ENCODE data around the gene TRERF1. TPM values are rescaled to one million over a fixed set of nuclear protein-coding genes. Genes with fewer than 3 reads are reported as not detected.

Gene TRERF1
- polyA plus RNA-seq, 1 donor (not counting 4 experiments of a cell fraction or from before 2014, with no cell fraction given), result 4.8 TPM

DNA sequence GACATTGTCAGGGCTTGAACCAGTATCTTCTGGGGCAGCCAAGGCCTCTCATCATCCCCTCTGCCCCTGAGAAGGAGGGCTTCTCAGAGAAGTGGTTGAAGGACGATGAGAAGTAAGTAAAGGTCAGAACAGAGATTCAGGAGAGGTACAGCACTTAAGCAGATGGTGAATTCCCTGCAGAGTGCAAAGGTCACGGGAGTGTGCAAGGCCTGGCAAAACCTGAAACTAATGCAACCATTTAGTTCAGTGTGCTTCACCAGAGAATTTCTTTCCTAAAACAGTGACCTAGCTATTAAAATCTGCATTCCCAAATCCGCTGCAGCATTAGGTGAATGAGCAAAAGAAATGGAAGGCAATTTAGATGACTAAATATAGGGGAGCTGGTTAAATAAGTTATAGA is 58.4 kb downstream of the TRERF1 start:
- no peaks in the 10 kb centered on the region for H3K9me1 ChIP-seq (ENCODE audit: control insufficient read depth, extremely low read depth, insufficient read depth, low read length)

DNA sequence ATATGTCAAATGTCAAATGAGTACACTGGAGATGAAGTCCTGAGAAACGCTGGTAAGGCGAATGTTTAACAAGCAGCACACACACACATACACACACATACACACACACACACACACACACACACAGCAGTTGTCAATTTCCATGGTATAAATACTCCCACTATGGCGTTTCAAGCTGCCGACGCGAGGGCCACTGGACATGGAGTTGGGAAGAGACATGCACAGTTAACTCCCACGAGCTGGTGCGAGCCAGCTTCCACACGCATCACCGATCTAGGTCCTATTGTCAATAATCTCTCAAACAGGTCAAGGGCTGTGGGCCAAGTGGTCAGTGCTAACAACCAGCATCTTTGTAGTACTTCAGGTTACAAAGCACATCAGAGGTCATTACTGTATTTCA is 58.9 kb downstream of the TRERF1 start:
- no peaks in the 10 kb centered on the region for H3K4me1 ChIP-seq (ENCODE audit: control insufficient read depth, extremely low read depth, insufficient read depth, low read length)
- H3K79me2 ChIP-seq (ENCODE audit: control insufficient read depth, insufficient read depth, low read length), result peaks cover 35% of the 10 kb centered on the region
- dilution Hi-C loops (cut with MboI; ENCODE audit: extremely low pct_ligation_motif_present, low sequenced_read_pairs), result no loop called here
- no peak overlapping the region for H3K9ac ChIP-seq (ENCODE audit: control insufficient read depth, extremely low read depth, insufficient read depth, low read length)
- H3K4me3 ChIP-seq (ENCODE audit: control insufficient read depth in 2 of 3, extremely low read depth in 1 of 3, insufficient read depth in 2 of 3, low read depth in 1 of 3, low read length in 3 of 3), result no peak overlapping the region
- H3K27me3 ChIP-seq (ENCODE audit: control insufficient read depth, extremely low read depth, insufficient read depth, low read length), result no peaks in the 10 kb centered on the region
- no peaks in the 10 kb centered on the region for H3K9me3 ChIP-seq (ENCODE audit: control insufficient read depth, low read depth, low read length)
- no peak overlapping the region for H2AFZ ChIP-seq (ENCODE audit: control insufficient read depth, low read length)
- H3K4me2 ChIP-seq (ENCODE audit: control insufficient read depth, extremely low read depth, insufficient read depth, low read depth, low read length), result no peak overlapping the region
- no peak for FAIRE-seq
- H3K9me1 ChIP-seq (ENCODE audit: control insufficient read depth, extremely low read depth, insufficient read depth, low read length), result no peaks in the 10 kb centered on the region
- TF ChIP-seq, protein P1, sequence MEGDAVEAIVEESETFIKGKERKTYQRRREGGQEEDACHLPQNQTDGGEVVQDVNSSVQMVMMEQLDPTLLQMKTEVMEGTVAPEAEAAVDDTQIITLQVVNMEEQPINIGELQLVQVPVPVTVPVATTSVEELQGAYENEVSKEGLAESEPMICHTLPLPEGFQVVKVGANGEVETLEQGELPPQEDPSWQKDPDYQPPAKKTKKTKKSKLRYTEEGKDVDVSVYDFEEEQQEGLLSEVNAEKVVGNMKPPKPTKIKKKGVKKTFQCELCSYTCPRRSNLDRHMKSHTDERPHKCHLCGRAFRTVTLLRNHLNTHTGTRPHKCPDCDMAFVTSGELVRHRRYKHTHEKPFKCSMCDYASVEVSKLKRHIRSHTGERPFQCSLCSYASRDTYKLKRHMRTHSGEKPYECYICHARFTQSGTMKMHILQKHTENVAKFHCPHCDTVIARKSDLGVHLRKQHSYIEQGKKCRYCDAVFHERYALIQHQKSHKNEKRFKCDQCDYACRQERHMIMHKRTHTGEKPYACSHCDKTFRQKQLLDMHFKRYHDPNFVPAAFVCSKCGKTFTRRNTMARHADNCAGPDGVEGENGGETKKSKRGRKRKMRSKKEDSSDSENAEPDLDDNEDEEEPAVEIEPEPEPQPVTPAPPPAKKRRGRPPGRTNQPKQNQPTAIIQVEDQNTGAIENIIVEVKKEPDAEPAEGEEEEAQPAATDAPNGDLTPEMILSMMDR (optimal IDR thresholded peaks at IDR 0.05 in 1 of 3, IDR thresholded peaks at IDR 0.05 in 1 of 3, conservative IDR thresholded peaks at IDR 0.05 in 1 of 3; ENCODE audit: extremely low read depth in 1 of 3, insufficient read depth in 2 of 3, low read length in 3 of 3), result no peak
- no peak for TF ChIP-seq EZH2 (IDR thresholded peaks at IDR 0.05; ENCODE audit: low read length)
- DNase-seq (ENCODE audit: low read depth, low spot score), result no peak
- no peak overlapping the region for H3K27ac ChIP-seq (ENCODE audit: control insufficient read depth, insufficient read depth, low read length)
- peaks cover 0 to 2% of the 10 kb centered on the region in 2 experiments for H3K36me3 ChIP-seq (ENCODE audit: control insufficient read depth in 2 of 2, extremely low read depth in 1 of 2, insufficient read depth in 2 of 2, low read length in 2 of 2)
- H4K20me1 ChIP-seq (ENCODE audit: control insufficient read depth, extremely low read depth, insufficient read depth, low read length), result no peaks in the 10 kb centered on the region

More for the DNA sequence above, 58.4 kb downstream of the TRERF1 start:
- dilution Hi-C loops (cut with MboI; ENCODE audit: extremely low pct_ligation_motif_present, low sequenced_read_pairs), result no loop called here
- Histone ChIP-seq H3K4me1 (ENCODE audit: control insufficient read depth, extremely low read depth, insufficient read depth, low read length) (no peaks in the 10 kb centered on the region), H4K20me1 (ENCODE audit: control insufficient read depth, extremely low read depth, insufficient read depth, low read length) (no peaks in the 10 kb centered on the region), H3K9ac (ENCODE audit: control insufficient read depth, extremely low read depth, insufficient read depth, low read length) (no peak overlapping the region), H2AFZ (ENCODE audit: control insufficient read depth, low read length) (no peak overlapping the region), H3K4me3 (ENCODE audit: control insufficient read depth in 2 of 3, extremely low read depth in 1 of 3, insufficient read depth in 2 of 3, low read depth in 1 of 3, low read length in 3 of 3) (no peak overlapping the region), H3K9me3 (ENCODE audit: control insufficient read depth, low read depth, low read length) (no peaks in the 10 kb centered on the region), H3K79me2 (ENCODE audit: control insufficient read depth, insufficient read depth, low read length) (peaks cover 35% of the 10 kb centered on the region), H3K27ac (ENCODE audit: control insufficient read depth, insufficient read depth, low read length) (no peak overlapping the region), H3K4me2 (ENCODE audit: control insufficient read depth, extremely low read depth, insufficient read depth, low read depth, low read length) (no peak overlapping the region), H3K36me3 (ENCODE audit: control insufficient read depth in 2 of 2, extremely low read depth in 1 of 2, insufficient read depth in 2 of 2, low read length in 2 of 2) (peaks cover 0 to 2% of the 10 kb centered on the region in 2 experiments), H3K27me3 (ENCODE audit: control insufficient read depth, extremely low read depth, insufficient read depth, low read length) (no peaks in the 10 kb centered on the region)
- DNase-seq (ENCODE audit: low read depth, low spot score) (no peak), FAIRE-seq (no peak)
- TF ChIP-seq, protein P1 (optimal IDR thresholded peaks at IDR 0.05 in 1 of 3, IDR thresholded peaks at IDR 0.05 in 1 of 3, conservative IDR thresholded peaks at IDR 0.05 in 1 of 3; ENCODE audit: extremely low read depth in 1 of 3, insufficient read depth in 2 of 3, low read length in 3 of 3), result no peak
- no peak for TF ChIP-seq EZH2 (IDR thresholded peaks at IDR 0.05; ENCODE audit: low read length)

Measured in keratinocyte (primary cell).